GM19463 (cell line): ENCODE data around the gene KCNJ10.

ENCODE experiments used
- ATAC-seq: cut with Tn5 transposase; IDR thresholded peaks from one replicate; pipeline ENCODE4 v1.9.1; 2021; ENCODE audit warnings: mild to moderate bottlenecking, moderate library complexity; ENCODE audit not compliant: unreplicated experiment

Gene KCNJ10

GRCh38 chr1:160099716-160100375 is 29.9 kb upstream of the KCNJ10 start:
- ATAC-seq: no peak

GRCh38 chr1:160098852-160099561 is 29.0 kb upstream of the KCNJ10 start:
- ATAC-seq: peak; percentile 83

GRCh38 chr1:160097911-160098851 is 28.2 kb upstream of the KCNJ10 start, which contains the start of gene IGSF8:
TSS of gene IGSF8 (minus strand) at chr1:160098619. CDS start at chr1:160098472, 147 bp downstream.
- peak; percentile 52 for ATAC-seq

- no peak for ATAC-seq
Observed at GRCh38 chr1:160097151-160097910, 27.4 kb upstream of the KCNJ10 start.

- no peak for ATAC-seq
Observed at GRCh38 chr1:160096274-160097116, 26.5 kb upstream of the KCNJ10 start.

- ATAC-seq: no peak
Observed at GRCh38 chr1:160095382-160096105, 25.6 kb upstream of the KCNJ10 start.

GRCh38 chr1:160094806-160095205 is 24.8 kb upstream of the KCNJ10 start:
- ATAC-seq: no peak

- no peak for ATAC-seq
Observed at GRCh38 chr1:160094291-160094625, 24.3 kb upstream of the KCNJ10 start.

GRCh38 chr1:160093624-160094290 is 23.8 kb upstream of the KCNJ10 start:
- no peak for ATAC-seq

GRCh38 chr1:160093069-160093395 is 23.1 kb upstream of the KCNJ10 start:
- no peak for ATAC-seq

GRCh38 chr1:160092366-160093068 is 22.6 kb upstream of the KCNJ10 start:
- no peak for ATAC-seq

- ATAC-seq: no peak
Observed at GRCh38 chr1:160091666-160092223, 21.8 kb upstream of the KCNJ10 start.

GRCh38 chr1:160090760-160091159 is 20.8 kb upstream of the KCNJ10 start:
- ATAC-seq: no peak

- ATAC-seq: no peak
Observed at GRCh38 chr1:160089883-160090282, 19.9 kb upstream of the KCNJ10 start.

- no peak for ATAC-seq
Observed at GRCh38 chr1:160087118-160087662, 17.2 kb upstream of the KCNJ10 start.

- ATAC-seq: no peak
Observed at GRCh38 chr1:160086456-160086892, 16.5 kb upstream of the KCNJ10 start.

- ATAC-seq: peak; percentile 49
Observed at GRCh38 chr1:160085686-160086455, 15.9 kb upstream of the KCNJ10 start.
